HS-5 (cell line): Measurements from ENCODE around the gene TEC.
A peak's percentile ranks its signal among the peaks of the same experiment; 100 is the strongest.
"Not testable (repeated sequence)": the region's sequence is repeated elsewhere in the genome, so short reads cannot be mapped to it uniquely, and the experiment has no call there.

Source experiments
- DNase-seq: peaks from one replicate; pipeline ENCODE4 v3.0.0-alpha.2; 2012; ENCODE audit warnings: low read depth

TEC gene

DNA sequence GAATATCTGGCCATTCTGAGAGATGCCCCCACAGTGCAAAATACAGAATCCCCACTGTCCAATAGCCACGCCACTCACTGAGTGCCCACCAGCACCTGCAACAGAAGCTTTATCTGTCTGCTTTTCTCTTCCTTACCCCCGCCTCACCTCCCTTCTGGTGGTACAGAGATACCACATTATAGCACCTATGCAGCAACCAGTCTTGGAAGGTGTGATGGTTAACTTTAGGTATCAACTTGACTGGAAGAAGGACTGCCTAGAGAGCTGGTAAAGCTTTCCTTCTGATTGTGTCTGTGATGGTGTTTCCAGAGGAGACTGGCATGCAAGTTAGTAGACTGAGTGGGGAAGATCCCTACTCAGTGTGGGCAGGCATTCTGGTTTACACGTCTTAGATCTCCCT lies 73.8 kb downstream of the TEC start:
- DNase-seq, result no peak

DNA sequence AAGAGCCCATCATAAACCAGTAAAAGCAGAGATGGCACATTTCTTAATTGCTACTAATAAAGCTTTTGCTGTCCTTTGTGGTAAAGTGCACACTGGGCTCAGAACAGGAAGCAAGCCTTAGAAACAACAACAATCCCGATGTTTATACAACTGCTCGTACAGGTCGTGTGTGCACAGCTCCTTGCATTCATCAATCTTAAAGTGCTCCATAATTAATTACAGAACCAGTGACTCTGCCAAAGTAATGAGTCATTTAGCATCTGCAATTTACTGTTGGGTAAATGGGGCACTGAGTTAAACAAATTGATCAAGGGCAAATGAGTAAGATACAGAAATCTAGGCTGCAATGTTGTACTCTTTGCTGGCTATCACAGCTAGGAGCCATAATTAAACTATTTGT lies 74.3 kb downstream of the TEC start:
- no peak for DNase-seq

DNA sequence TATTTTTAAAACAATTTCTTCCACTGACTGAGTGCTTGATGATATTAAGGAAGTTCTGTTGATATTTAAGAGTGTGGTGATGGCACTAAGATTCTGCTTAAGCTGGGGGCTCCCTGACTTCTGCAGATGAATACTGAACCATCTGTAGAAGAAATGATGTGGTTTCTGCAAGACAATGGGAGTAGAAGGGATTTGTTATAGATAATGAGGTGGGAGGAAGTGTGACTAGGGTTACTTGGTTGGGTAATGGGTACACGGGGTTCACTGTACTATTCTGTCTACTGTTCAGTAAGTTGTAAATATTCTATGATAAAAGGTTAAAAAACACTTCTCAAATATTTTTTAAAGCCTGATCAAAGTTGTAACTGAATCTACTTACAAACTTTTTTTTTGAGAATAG lies 74.7 kb downstream of the TEC start:
- DNase-seq, result no peak

DNA sequence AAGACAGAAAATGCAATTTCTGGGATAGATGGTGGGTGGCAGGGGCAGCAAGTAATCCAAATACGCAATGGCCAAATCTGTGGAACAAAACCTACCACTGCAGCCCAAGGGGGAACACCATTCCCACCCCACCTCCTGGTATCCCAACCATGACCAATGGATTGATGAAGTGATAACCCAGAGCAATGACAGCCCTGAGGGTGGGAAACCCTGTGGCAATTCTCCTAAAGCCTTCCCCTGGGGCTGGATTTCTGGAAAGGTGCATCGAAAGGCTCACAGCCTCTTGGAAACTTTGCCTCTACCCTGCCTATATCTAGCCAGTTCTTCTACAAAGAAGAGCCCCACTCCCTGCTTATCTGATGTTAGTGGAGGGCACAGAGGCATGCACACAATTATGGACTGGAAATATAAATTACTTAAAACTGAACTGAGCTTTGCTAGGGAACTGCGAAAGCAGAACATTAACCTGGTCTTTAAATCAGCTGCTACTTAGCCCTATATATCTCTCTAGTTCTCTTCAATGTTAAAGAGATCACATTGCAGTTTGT lies 75.6 kb downstream of the TEC start:
- DNase-seq, result no peak

DNA sequence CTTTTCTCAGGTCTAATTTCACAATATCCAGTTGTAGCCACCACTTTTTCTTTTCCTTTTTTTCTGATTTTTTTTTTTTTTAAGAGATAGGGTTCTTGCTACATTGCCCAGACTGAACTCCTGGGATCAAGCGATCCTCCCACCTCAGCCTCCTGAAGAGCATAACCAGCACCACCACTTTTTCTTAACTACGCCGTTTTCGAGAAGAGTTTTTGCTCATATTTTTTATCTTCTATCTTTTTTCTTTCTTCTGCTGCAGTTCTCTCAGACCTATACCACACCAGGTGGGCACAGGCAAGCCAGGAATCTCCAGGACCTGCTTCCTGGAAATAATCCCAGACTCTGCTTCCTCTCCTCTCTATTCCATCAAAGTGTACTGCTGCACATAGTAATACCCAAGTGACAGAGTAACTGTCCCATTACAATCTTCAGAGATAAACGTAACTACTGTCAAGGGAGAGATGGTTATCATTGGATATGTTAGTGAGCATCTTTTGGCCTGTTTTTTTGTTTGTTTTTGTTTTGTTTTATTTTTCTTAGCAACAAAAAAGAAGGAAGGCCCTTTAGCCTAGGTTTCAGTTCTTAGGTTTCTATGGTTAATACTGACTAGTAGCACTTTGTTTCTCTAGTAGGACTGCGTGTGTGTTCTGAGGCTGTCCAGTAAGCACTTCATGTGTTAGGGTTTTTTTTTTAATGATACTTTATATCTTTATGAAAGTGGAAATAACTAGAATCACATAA lies 76.4 kb downstream of the TEC start:
- DNase-seq, result no peak

DNA sequence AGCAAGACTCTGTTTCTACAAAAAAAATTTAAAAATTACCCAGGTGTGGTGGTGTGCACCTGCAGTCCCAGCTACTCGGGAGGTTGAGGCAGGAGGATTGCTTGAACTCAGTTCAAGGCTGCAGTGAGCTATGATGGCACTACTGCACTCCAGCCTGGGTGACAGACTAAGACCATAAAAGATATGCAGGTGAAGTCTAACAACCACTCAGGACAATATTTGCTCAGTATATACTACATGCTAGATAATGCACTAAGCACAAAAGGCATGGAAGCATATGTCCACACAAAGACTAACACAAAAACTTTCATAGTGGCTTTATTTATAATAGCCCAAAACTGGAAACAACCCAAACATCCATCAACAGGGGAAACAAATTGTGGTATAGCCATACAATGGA lies 77.9 kb downstream of the TEC start:
- no peak for DNase-seq

DNA sequence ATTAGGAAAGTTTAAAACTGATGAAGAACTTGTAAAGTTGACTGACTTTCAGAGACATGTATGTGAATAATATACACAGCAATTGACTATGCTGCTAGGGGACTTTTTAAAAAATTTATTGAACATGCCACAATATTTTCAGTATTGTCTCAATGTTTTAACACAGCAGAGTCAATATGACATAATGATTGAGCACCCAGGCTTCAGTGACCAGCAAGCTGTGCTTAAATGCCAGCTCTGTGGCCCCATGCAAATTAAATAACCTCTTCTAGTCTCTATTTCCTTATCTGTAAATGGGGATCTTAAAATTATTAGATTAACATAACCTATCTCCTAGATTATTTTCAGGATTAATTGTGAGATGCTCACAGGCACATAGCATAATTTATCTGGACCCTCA lies 78.8 kb downstream of the TEC start:
- no peak for DNase-seq

DNA sequence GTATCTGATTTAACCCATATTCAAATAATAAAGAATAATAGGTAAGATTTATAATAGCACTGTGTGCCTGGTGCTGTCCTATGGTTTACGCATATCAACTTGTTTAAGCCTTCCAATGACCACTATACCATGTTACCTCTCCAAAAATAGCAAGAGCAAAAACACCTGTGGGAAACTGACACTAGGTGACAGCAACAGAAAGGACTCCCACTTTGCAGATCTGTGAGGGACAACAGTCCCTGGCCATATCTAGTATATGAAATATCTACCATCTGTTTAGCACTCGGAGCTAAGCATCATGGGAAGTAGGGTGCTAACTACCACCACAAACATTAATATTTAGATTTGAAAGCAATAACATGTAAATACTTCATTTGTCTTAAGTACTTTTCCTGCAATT lies 79.9 kb downstream of the TEC start:
- no peak for DNase-seq

DNA sequence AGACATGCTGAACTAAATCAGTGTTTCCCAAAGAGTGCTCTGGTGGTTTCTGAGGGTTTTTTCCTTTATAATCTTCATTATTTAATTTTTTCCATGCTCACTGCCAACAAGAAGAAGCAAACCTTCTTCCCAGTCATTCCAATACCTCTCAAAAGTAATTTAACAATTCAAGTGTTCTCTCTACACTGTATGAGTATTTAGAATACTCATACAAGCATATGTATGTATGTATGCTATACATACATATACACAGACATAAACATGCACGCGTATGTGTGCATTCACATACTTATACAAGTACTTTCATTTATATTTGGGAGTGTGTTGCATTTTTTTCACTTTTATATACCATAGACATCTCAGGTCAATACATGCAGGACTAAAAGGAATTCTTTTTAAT lies 81.2 kb downstream of the TEC start:
- DNase-seq, result no peak

DNA sequence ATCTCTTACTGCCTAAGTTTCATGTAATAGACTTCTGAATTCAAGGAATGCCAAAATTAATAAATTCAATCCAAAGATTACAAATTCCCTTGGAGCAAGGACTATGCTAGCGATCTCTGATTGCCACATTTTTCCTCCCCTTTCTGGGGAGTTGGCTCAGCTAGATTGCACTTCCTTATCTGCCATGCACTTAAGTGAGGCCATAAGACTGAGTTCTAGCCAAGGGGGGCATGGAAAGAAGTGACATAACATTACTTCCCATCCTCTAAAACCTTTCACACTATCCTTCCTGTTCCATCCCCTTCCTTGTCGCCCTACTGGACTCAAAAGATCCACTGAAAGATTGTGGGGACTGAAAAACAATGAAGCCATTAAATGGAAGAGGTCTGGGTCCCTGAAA lies 81.8 kb downstream of the TEC start:
- DNase-seq, result no peak

DNA sequence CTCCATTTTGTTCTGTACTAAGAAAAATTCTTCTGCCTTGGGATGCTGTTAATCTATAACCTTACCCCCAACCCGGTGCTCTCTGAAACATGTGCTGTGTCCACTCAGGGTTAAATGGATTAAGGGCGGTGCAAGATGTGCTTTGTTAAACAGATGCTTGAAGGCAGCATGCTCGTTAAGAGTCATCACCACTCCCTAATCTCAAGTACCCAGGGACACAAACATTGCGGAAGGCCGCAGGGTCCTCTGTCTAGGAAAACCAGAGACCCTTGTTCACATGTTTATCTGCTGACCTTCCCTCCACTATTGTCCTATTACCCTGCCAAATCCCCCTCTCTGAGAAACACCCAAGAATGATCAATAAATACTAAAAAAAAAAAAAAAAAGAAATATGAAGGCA lies 82.6 kb downstream of the TEC start:
- DNase-seq, result not testable (repeated sequence)

DNA sequence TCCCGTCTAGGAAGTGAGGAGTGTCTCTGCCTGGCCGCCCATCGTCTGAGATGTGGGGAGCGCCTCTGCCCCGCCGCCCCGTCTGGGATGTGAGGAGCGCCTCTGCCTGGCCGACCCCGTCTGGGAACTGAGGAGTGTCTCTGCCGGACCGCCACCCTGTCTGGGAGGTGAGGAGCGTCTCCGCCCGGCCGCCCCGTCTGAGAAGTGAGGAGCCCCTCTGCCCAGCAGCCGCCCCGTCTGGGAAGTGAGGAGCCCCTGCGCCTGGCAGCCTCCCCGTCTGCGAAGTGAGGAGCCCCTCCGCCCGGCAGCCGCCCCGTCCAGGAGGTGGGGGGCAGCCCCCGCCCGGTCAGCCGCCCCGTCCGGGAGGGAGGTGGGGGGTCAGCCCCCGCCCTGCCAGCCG lies 83.2 kb downstream of the TEC start:
- not testable (repeated sequence) for DNase-seq

DNA sequence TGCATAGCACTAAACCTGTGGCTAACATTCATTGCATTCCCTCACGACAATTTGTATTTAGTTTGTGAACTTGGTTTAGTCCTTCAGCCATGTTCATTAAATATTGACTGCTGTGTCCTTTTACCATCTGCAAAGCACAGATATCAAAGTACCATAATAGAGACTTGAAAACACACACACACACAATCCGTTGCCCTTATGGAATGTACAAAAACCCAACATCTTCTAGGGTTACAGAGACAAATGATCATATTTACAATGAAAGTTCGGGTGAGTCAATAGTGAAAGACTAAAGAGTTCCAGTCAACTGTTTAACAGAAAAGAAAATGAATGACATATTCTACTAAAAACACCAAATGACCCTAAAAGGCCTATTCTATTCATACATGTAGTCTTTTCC lies 84.8 kb downstream of the TEC start:
- DNase-seq, result no peak

DNA sequence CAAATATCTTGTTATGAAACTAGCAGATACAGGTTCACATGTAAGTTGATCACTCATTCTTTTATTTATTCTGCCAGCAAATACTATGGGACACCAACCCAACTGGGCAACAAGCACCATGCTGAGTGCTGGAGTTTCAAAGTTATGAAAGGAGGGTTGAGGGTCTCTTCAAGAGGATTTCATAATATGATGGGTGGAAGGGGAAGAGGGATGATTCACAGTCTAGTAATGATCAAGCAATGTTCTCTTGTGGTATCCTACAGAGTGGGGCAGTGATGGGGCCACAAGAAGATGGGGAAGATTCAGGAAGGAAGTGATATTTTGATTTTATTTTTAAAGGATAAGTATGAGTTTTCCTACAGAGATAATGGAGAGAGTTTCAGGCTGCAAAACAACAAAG lies 89.4 kb downstream of the TEC start:
- no peak for DNase-seq

DNA sequence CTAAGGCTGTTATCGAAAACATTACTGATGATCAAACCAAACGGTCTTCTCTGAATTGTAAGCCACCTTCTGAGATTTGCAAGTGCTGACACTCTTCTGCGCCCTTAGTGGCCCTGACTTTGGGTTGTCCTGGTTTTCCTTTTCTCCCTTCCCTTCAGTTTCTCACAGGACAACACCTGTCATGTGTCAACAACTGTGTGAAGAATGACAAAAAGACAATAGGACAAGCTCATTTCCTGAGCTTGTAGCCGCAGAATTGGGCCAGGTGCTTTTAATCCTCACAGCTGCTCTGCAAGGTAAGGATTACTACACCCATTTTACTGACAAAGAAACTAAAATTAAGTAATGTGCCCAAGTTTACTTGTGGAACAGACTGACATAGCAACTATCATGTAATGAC lies 90.7 kb downstream of the TEC start:
- no peak for DNase-seq

DNA sequence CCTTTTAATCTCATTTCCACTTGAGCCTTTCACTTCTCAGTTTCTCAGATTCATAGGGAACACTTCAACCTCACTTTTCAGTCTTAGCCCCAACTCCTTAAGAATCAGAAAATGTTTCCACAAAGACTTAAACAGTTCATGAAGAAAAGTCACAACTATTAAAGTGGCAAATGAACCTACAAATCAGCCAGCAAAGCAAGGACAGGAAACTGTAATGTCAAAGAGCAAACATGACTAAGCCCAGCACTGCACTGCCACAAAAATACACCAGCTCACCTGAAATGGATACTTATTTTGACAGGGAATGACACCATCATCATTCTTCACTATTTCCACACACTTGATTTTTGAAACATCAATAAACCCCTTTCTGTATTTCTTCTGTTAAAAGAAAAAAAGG lies 93.8 kb downstream of the TEC start:
- no peak for DNase-seq

DNA sequence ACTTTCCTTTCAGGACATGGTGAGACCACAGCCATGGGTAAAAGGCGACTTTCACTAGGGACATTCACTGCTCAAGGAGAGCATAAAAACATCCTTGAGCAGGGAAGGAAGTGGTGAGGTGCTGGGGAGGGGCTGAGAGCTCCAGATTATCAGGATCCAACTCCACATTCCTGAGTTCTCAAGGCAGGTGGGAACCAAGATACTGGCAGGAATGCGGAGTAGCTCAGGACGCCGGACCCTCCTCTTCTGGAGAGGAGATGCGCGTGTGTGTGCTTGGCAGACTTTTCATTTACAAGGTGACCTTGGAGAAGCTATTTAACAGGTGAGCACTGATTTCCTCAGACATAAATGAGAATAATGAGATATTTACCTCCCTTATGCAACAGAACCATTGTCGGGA lies 94.3 kb downstream of the TEC start:
- no peak for DNase-seq

DNA sequence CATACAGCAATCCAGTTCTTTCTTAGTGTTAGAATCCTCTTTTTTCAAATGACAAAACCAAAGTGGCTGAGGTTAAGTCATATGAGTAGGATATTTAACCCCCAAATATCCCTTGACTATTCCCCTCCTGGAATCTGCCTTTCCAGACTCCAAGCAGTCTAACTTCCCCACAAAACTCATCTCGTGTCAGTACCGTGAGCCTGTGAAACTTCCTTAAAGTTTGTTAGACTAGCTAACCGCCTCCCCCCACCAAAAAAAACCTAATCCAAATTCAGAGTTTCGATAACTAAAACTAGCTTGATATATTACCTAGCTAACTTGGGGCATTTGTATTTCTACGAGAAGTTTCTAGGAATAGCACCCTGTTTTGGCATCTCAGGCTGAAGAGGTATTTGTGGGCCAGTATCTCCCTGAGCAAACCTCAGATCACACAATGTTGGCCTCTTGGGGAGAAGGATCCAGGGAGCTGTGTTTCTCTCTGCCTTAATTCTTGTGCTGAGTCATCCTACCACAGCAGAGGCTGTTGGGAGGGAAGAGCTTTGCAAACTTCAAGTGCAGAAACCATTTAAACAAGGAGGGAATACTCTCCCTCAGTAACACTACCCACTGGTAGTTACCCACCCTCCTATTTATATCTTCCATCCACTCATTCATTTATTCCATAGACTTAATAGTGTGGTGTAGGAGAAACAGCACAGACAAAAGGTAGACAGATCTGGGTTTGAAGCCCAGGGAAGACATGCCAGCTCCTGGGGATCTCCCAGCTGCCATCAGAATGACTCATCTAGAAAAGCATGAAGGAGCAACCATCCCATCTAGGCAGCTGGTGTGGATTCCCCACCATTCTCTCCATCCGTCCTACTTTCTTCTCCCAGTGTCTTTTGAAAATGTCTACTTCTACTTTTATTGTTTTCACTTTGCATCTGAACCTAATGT lies 96.3 kb downstream of the TEC start:
- DNase-seq, result peak; percentile 60

DNA sequence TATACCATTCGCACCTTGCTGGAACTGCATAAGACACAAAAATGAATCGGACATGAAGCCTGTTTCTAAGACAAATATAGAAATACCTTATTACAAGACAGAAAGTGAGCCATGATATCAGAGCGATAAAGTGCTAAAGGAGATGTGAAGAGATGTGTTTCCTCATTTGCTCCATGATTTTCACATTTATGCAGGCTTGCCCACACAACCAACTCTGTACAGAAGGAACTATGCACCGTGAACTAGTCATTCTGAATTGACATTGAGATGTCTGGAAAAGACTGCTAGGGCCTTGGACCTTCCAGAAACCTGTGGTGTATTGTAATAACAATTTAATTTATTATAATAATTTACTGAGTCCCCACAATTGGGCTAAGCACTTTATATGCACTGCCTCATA lies 97.0 kb downstream of the TEC start:
- no peak for DNase-seq

DNA sequence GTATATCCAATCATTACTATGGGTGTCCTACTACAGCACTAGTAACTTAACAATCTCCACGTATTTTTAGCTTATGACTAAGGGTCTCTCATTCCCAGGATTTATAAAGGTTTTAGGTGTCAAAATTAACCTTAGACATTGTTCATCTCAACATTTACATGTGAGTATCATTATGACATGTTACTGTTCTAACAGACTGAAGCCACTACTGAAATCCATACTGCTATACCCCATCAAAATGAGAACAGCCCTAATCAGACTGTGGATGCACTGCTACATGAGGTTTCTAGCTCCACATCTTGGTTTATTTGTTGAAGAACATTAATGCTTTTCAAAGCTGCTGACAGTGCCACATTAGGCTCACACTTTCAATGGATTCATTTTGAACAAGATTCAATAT lies 100.0 kb downstream of the TEC start:
- no peak for DNase-seq

DNA sequence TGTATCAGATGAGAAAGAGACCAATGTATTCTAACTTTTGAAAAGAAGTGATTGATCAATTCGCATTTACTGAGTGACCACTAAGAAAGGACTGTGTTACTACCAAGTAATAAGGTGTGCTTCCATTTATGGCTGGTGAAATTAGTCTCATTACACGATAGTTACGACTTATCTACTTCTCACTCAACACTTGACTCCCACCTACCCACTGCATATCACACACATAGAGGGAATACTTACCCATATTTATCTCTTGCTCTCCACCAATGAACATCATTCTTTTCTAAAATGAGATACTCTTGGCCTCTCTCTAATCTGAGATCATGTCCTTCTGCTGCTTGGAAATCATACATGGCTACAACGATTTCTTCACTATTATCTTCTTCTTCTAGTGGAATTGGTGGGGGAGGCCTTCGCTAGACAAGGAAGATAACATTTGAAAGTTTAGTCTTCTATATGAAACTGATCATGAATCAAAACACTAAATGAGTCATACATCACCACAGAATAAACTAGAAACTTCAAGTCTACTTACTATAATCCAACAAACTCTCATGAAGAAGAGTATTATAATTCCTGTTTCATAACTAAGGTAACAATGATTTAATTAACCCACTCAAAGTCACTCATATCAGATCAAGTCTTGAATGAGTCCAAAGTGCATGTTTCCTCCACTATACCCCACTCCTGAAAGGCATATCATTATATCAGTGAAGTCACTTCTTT lies 101.9 kb downstream of the TEC start:
- no peak for DNase-seq

DNA sequence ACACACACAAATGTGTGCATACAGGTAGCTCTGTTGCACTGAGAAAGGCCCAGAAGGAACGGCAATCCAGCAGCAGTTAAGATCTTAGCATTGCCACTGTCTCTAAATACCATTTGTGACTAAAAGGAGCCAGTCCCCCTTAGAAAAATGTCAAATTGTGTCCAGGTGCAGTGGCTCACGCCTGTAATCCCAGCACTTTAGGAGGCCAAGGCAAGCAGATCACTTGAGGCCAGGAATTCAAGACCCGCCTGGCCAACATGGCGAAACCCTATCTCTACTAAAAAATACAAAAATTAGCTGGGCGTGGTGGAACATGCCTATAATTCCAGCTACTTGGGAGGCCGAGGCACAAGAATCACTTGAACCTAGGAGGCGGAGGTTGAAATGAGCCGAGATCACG lies 105.1 kb downstream of the TEC start:
- DNase-seq, result not testable (repeated sequence)

DNA sequence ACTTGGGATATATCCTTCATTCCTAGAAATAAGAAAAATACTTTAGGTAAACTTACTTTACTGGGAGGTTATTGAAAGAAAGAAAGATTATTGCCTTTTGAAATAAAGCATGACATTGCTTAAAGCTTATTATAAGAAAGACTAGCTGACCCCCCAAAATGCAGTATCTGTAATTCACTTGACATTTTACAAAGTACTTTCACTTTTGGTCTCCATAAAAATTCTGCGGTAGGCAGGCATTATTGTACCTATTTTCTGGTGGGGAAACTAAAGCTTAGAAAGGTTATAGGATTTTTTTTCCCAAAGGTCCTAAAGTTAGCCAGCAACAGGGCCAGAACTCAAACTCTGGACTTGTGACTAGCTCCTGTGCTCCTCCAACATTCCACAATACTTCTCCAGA lies 105.9 kb downstream of the TEC start:
- no peak for DNase-seq
